ENCODE results near the gene RABGAP1.

DNA sequence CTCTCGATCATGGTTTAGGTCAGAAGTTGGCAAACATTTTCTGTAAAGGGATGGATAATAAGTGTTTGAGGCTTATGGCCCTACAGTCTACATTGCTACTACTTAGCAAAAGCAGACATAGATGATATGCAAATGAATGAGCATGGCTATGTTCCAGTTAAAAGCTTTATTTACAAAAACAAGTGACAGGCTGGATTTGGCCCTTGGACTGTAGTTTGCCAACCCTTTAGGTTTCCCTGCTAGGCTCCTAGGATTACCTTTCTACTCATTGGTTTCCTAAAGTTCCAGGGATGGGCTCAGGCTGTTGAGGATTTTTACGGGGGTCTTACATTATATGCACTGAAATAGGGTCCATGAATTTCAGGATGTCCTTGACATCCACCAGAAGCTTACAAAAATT lies 150.1 kb downstream of the RABGAP1 start:
- TF ChIP-seq EZH2 (IDR thresholded peaks at IDR 0.05; ENCODE audit: low read depth, unreplicated experiment), result no peak
- TF ChIP-seq, protein P1, sequence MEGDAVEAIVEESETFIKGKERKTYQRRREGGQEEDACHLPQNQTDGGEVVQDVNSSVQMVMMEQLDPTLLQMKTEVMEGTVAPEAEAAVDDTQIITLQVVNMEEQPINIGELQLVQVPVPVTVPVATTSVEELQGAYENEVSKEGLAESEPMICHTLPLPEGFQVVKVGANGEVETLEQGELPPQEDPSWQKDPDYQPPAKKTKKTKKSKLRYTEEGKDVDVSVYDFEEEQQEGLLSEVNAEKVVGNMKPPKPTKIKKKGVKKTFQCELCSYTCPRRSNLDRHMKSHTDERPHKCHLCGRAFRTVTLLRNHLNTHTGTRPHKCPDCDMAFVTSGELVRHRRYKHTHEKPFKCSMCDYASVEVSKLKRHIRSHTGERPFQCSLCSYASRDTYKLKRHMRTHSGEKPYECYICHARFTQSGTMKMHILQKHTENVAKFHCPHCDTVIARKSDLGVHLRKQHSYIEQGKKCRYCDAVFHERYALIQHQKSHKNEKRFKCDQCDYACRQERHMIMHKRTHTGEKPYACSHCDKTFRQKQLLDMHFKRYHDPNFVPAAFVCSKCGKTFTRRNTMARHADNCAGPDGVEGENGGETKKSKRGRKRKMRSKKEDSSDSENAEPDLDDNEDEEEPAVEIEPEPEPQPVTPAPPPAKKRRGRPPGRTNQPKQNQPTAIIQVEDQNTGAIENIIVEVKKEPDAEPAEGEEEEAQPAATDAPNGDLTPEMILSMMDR (conservative IDR thresholded peaks at IDR 0.05; ENCODE audit: low read depth in 2 of 2), result no peak
- TF ChIP-seq, protein P2, sequence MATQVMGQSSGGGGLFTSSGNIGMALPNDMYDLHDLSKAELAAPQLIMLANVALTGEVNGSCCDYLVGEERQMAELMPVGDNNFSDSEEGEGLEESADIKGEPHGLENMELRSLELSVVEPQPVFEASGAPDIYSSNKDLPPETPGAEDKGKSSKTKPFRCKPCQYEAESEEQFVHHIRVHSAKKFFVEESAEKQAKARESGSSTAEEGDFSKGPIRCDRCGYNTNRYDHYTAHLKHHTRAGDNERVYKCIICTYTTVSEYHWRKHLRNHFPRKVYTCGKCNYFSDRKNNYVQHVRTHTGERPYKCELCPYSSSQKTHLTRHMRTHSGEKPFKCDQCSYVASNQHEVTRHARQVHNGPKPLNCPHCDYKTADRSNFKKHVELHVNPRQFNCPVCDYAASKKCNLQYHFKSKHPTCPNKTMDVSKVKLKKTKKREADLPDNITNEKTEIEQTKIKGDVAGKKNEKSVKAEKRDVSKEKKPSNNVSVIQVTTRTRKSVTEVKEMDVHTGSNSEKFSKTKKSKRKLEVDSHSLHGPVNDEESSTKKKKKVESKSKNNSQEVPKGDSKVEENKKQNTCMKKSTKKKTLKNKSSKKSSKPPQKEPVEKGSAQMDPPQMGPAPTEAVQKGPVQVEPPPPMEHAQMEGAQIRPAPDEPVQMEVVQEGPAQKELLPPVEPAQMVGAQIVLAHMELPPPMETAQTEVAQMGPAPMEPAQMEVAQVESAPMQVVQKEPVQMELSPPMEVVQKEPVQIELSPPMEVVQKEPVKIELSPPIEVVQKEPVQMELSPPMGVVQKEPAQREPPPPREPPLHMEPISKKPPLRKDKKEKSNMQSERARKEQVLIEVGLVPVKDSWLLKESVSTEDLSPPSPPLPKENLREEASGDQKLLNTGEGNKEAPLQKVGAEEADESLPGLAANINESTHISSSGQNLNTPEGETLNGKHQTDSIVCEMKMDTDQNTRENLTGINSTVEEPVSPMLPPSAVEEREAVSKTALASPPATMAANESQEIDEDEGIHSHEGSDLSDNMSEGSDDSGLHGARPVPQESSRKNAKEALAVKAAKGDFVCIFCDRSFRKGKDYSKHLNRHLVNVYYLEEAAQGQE (IDR thresholded peaks at IDR 0.05; ENCODE audit: unreplicated experiment), result no peak
- TF ChIP-seq POLR2AphosphoS5 (IDR thresholded peaks at IDR 0.05; ENCODE audit: low read depth), result no peak
- TF ChIP-seq EZH2phosphoT487 (IDR thresholded peaks at IDR 0.05; ENCODE audit: unreplicated experiment), result no peak

Measured in GM23338 (cell line).